ENCODE data around the gene GALNT2.

DNA sequence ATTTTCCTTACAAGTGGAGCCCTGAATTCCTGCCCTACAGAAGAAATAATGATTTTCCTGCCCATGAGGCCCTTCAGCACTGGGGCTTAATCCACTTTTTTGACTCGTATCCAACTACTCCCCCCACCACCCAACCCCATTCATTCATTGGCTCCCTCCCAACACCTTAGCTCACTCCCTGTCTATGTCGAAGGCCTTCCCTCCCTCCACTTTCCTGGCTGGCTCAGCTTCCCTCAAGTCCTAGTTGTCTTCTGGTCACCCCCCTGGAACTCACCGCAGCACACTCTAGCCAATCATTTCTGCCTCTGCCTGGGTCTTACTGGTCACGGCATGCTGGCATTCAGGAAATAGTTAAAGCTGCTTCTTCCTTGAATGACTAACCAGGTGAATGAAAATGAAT is 240.2 kb downstream of the GALNT2 start:
- TF ChIP-seq, protein P1, sequence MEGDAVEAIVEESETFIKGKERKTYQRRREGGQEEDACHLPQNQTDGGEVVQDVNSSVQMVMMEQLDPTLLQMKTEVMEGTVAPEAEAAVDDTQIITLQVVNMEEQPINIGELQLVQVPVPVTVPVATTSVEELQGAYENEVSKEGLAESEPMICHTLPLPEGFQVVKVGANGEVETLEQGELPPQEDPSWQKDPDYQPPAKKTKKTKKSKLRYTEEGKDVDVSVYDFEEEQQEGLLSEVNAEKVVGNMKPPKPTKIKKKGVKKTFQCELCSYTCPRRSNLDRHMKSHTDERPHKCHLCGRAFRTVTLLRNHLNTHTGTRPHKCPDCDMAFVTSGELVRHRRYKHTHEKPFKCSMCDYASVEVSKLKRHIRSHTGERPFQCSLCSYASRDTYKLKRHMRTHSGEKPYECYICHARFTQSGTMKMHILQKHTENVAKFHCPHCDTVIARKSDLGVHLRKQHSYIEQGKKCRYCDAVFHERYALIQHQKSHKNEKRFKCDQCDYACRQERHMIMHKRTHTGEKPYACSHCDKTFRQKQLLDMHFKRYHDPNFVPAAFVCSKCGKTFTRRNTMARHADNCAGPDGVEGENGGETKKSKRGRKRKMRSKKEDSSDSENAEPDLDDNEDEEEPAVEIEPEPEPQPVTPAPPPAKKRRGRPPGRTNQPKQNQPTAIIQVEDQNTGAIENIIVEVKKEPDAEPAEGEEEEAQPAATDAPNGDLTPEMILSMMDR (IDR thresholded peaks at IDR 0.05; ENCODE audit: insufficient read depth, low read length, poor library complexity, severe bottlenecking), result no peak
- no peak for TF ChIP-seq EZH2phosphoT487 (conservative IDR thresholded peaks at IDR 0.05; ENCODE audit: low read length)
